GM21737 (cell line): ENCODE results near the gene MAGEB6B.
"Not testable (repeated sequence)": the region's sequence is repeated elsewhere in the genome, so short reads cannot be mapped to it uniquely, and the experiment has no call there.

Experiments
- ATAC-seq: cut with Tn5 transposase; IDR thresholded peaks from one replicate; pipeline ENCODE4 v1.9.1; 2021; ENCODE audit warnings: mild to moderate bottlenecking, moderate library complexity; ENCODE audit not compliant: unreplicated experiment

MAGEB6B gene, protein sequence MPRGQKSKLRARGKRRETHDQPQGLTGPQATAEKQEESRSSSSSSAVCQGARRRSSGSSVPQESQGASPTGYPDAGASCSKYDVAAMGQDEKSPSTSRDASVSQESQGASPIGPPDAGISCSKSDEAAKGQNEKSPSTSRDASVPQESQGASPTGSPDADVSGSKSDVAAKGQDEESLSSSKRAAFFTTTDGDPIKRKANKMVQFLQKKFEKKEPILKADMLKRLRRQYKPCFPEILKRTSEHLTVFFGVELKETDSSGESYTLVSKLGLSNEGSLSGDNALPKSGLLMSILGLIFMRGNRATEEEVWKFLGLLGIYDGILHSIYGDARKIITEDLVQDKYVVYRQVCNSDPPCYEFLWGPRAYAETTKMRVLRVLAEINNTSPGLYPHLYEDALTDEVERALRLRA

GRCh38 chrX:26160301-26160700, at the start of gene MAGEB6B:
TSS of gene MAGEB6B (plus strand) at chrX:26160601. CDS start at chrX:26160601, 0 bp downstream.
- ATAC-seq: no peak

- ATAC-seq: no peak
Measured at GRCh38 chrX:26138274-26138673, 22.1 kb upstream of the MAGEB6B start, which contains the start of gene MAGEB18. TSS of gene MAGEB18 (plus strand) at chrX:26138343. CDS start at chrX:26138986, 643 bp downstream.

DNA sequence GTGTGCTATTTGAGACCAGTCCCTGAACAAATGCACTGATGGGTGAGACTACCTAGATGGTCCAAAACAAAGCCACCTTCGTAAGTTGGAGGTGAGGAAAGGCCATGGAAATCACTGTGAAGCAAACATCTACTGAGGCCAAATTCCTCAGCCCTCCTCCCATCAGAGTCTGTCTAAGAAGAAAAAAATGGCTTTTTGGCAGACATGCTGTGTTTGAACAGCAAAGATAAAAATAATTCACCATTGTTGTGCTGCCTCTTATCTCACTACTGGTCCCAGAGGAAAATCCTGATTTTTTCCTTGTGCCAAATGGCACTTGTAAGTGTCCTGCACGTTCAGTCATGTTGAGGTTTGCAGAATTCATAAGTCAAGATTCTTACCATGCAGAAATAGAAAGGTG, 14.4 kb upstream of the MAGEB6B start:
- no peak for ATAC-seq

DNA sequence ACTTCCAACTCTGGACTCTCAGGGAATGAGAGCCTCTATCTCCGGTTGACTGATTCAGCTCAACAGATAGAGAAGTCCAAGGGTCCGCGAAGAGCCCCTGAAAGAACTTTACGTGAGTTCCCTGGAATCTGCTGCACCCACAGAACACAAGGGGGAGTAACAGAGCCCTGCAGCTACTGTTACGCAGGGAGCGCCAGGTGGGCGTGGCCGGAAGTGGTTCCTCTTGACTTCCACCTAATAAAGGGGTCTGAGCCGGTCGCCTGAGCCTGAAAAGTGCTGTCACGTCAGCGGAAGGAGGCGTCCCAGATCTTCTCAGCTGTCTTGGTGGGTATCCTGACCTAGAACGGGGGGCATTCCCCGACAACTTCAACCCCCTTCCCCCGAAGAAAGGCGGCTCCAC, 31.8 kb downstream of the MAGEB6B start, which contains the start of gene MAGEB6:
TSS of gene MAGEB6 (plus strand) at position 237 of the 400 bp plus-strand sequence. CDS start 1,407 bp downstream, outside the sequence.
- no peak for ATAC-seq

DNA sequence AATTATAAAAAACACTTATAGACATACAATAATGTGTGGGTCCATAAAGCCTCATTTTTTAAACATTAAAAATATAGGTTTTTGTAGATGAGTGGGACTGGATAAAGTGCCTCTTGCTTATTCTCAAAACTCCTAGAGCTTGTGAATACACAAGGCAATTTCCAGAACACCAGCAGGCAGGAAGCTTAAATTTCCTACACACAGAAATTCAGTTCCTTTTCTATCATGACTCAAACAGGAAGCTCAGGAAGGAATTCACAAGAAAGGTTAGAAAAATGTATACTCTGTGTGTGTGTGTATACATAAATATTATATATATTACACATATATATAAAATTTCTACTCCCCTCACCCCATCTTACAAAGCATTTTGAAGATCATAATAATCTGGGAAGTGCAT, 43.2 kb downstream of the MAGEB6B start:
- ATAC-seq: no peak

- ATAC-seq: not testable (repeated sequence)
Measured at GRCh38 chrX:26204717-26205116, 44.3 kb downstream of the MAGEB6B start.

DNA sequence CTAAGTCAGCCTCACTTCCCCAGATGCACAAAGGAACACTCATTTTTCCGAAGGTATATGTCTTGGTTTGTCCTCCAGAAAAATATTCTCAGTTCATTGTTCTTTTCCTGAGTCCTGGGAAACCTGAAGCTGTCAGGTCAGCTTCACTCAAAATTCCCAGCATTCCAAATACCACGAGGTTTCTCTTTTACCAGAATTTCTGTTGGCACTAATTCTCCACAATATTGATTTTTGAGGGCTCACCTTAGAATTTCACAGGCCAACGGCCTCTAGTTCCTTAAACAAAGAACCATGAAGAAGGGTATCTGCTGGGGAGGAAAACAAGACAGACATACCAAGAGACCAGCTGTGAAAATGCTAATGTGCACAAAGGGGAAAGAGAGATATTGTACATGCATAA, 47.6 kb downstream of the MAGEB6B start:
- ATAC-seq: no peak
